HL-60 (cell line): ENCODE results near the gene NSMF.
A peak's percentile ranks its signal among the peaks of the same experiment; 100 is the strongest.

Experiments
- DNase-seq, 2 experiments: peaks; one replicate each; pipeline ENCODE4 v3.0.0-alpha.2; 2010 to 2020; ENCODE audit warnings: low read depth in 1 of 2, low spot score in 1 of 2
- H3K27ac ChIP-seq: fragments of 250-450 bp; sonication (Bioruptor Pico); replicated peaks from 2 replicates; pipeline ENCODE4 v1.5.1; 2020; ENCODE audit warnings: mild to moderate bottlenecking, moderate library complexity
- H3K27me3 ChIP-seq: fragments of 250-450 bp; sonication (Bioruptor Pico); 2 replicates; pipeline ENCODE4 v1.5.1; 2021; ENCODE audit warnings: mild to moderate bottlenecking, moderate library complexity; ENCODE audit not compliant: insufficient read depth, poor library complexity, severe bottlenecking
- H3K4me3 ChIP-seq: replicated peaks from 2 replicates; pipeline ENCODE4 v1.5.1; 2011; ENCODE audit warnings: mild to moderate bottlenecking, control low read depth, low read length; ENCODE audit not compliant: insufficient read depth
- GABPA ChIP-seq: IDR thresholded peaks from 2 replicates; pipeline ENCODE4 v1.6.1; 2012; ENCODE audit warnings: low read depth
- POLR2AphosphoS5 ChIP-seq: IDR thresholded peaks from 2 replicates; pipeline ENCODE4 v1.6.1; 2012; ENCODE audit warnings: low read depth
- SPI1 ChIP-seq: IDR thresholded peaks from 2 replicates; pipeline ENCODE4 v1.6.1; 2012; ENCODE audit warnings: low read depth, mild to moderate bottlenecking, borderline replicate concordance
- TF ChIP-seq, protein P1 (sequence below): IDR thresholded peaks from one replicate; pipeline ENCODE4 v1.5.1; 2011; ENCODE audit warnings: low read length, control low read depth, inconsistent platforms; ENCODE audit not compliant: insufficient read depth
- TF ChIP-seq, protein P2 (sequence below): IDR thresholded peaks from 2 replicates; pipeline ENCODE4 v1.6.1; 2012; ENCODE audit warnings: low read depth; ENCODE audit not compliant: insufficient replicate concordance

NSMF gene

DNA sequence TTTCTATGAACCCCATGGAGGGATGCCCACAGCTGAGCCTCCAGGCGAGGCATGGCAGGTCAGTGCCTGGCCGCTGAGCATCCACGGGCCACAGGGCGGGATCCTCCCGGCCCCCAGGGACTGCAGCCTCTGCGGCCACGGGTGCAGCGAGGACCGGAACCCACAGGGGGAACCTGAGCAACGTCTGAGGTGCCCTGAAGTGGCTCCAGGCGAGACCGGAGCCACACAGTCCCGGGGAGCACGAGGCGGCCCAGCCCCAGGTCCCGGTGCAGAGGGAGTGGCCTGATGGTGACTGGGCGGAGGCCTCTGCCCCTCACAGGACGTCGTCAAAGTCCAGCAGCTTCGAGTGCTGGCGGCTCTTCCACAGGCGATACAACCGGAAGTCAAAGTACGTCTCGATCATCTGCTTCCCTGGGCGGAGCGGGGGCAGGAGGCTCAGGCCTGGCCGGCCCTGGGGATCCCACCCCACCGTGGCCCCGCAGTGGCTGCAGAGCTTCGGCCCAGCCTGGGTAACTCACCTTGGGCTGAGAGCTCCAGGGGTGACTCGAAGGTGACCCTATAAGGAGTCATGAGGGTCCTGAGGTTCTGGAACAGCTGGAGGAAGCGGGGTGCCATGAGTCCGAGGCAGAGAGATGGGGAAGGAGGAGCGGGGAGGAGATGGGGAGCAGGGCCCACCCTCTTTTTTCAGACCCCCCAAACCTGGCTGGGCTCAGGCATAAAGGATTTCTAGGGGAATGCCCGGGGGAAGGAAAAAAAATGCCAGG is 9.9 kb downstream of the NSMF start:
- TF ChIP-seq, protein P1, sequence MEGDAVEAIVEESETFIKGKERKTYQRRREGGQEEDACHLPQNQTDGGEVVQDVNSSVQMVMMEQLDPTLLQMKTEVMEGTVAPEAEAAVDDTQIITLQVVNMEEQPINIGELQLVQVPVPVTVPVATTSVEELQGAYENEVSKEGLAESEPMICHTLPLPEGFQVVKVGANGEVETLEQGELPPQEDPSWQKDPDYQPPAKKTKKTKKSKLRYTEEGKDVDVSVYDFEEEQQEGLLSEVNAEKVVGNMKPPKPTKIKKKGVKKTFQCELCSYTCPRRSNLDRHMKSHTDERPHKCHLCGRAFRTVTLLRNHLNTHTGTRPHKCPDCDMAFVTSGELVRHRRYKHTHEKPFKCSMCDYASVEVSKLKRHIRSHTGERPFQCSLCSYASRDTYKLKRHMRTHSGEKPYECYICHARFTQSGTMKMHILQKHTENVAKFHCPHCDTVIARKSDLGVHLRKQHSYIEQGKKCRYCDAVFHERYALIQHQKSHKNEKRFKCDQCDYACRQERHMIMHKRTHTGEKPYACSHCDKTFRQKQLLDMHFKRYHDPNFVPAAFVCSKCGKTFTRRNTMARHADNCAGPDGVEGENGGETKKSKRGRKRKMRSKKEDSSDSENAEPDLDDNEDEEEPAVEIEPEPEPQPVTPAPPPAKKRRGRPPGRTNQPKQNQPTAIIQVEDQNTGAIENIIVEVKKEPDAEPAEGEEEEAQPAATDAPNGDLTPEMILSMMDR, result no peak
- TF ChIP-seq SPI1 (no peak), GABPA (no peak), POLR2AphosphoS5 (no peak)
- TF ChIP-seq, protein P2, sequence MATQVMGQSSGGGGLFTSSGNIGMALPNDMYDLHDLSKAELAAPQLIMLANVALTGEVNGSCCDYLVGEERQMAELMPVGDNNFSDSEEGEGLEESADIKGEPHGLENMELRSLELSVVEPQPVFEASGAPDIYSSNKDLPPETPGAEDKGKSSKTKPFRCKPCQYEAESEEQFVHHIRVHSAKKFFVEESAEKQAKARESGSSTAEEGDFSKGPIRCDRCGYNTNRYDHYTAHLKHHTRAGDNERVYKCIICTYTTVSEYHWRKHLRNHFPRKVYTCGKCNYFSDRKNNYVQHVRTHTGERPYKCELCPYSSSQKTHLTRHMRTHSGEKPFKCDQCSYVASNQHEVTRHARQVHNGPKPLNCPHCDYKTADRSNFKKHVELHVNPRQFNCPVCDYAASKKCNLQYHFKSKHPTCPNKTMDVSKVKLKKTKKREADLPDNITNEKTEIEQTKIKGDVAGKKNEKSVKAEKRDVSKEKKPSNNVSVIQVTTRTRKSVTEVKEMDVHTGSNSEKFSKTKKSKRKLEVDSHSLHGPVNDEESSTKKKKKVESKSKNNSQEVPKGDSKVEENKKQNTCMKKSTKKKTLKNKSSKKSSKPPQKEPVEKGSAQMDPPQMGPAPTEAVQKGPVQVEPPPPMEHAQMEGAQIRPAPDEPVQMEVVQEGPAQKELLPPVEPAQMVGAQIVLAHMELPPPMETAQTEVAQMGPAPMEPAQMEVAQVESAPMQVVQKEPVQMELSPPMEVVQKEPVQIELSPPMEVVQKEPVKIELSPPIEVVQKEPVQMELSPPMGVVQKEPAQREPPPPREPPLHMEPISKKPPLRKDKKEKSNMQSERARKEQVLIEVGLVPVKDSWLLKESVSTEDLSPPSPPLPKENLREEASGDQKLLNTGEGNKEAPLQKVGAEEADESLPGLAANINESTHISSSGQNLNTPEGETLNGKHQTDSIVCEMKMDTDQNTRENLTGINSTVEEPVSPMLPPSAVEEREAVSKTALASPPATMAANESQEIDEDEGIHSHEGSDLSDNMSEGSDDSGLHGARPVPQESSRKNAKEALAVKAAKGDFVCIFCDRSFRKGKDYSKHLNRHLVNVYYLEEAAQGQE, result no peak
- H3K27me3 ChIP-seq, result no peaks in the 10 kb centered on the region
- H3K4me3 ChIP-seq, result no peak overlapping the region
- no peak overlapping the region for H3K27ac ChIP-seq
- DNase-seq, result no peak

DNA sequence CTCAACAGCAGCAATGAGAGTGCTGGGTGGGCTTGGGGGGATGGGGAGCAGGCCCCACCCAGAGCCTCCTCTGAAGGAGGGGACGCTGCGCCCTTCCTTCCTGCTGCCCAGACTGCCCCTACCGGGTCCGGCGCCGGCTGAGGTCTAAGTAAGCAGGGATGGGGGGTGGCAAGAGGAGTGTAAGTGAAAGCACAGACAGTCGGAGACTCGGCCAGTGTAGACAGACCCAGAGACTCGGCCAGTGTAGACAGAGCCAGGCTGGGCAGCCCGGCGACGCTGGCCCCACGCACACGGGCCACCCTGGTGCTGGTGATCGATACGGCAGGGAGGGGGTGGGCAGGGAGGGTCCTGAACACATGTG is 10.6 kb downstream of the NSMF start:
- Histone ChIP-seq H3K4me3 (no peak overlapping the region), H3K27me3 (no peaks in the 10 kb centered on the region), H3K27ac (no peak overlapping the region)
- TF ChIP-seq SPI1 (no peak), GABPA (no peak), POLR2AphosphoS5 (no peak)
- TF ChIP-seq, protein P1, result no peak
- TF ChIP-seq, protein P2, result no peak
- no peak for DNase-seq

DNA sequence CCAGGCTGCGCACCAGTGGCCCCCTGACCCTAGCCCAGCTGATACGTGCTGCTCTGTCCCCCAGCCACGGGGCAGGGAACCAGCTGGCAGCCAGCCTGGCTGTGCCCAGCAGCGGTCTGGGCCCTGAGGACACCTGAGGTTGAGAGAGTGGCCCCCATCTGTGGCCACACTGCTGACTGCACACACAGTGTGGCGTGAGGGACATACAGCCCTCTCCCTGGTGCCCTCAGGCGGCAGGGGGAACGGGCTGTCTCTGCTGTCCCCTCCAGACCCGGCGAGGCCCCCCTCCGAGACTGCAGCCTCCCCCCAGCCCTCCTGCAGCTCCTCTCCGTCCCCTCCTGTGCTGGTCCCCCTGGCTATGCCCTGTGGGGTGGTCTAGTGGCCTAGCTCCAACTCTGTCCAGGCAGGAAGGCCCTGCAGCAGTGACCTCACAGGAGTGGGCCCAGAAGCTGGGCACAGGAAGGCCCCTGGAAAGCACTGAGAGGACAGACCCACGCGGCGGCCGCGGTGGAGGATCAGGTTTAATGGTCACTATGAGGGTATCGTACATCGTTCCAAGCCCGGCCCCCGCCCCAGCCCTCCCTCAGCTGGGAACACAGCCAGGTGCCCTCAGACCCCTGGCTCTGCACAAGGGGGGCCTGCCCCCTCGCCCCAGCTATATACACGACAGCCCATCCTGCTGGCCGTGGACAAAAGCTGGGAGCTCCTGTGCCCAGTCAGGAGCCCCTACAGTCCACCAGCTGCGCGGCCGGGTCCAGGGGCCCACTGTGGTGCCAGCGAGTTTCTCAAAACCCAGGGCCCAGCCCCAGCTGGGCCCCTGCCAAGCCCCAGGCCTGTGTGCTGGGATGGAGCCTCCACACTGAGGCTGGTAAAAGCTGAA is 11.2 kb downstream of the NSMF start:
- H3K27me3 ChIP-seq, result no peaks in the 10 kb centered on the region
- no peak for DNase-seq
- no peak overlapping the region for H3K4me3 ChIP-seq
- 0 out of 2 replicates have a peak overlapping the region, but pooled peaks have one; percentile 16 for H3K27ac ChIP-seq
- TF ChIP-seq, protein P2, result no peak
- TF ChIP-seq GABPA (no peak), POLR2AphosphoS5 (no peak), SPI1 (no peak)
- TF ChIP-seq, protein P1, result no peak
